ENCODE data around the gene HOATZ.
A peak's percentile ranks its signal among the peaks of the same experiment; 100 is the strongest.

The HOATZ gene

DNA sequence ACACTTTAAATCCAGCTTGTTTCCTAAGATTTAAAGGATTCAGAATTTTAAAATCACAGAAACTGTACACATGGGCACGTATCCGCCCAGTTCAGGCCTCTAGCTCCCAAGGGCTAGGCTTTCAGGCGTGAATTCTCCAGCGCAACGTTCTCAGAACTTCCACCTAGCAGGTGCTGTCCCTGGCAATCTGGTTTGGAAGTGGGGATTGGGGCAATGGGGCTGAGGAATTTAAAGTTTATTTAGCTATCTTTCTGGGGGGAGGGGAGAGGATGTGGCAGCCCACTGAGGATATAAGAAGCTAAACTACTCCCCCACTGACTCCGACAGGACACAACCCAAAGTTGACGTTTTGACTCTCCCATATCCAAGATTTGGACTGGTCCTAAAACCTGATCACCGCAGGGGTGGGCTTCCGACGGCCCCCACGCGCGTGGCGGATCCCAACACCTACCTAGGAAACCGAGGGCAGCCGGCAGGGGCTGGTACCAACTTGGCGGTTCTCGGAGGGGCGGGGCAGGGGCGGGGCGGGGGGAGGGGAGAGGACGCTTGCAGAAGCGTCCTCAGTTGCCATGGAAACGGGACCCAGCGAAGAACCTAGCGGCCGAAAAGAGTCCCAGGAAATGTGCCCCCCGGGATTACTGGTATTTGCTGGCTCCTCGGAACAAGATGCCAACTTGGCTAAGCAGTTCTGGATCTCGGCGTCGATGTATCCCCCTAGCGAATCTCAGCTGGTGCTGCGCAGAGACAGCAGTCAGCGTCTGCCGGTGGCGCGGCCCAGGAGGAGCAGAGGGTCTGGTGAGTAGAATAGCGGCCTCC, at the start of gene HOATZ:
TSS of gene HOATZ (plus strand) at position 563 of the 816 bp plus-strand sequence. CDS start at position 570, 7 bp downstream.
- peaks cover 48% of the 10 kb centered on the region for H3K27me3 Mint-ChIP-seq
- H3K4me1 Mint-ChIP-seq: peaks cover 15% of the 10 kb centered on the region
- DNase-seq: peak; percentile 32
- CTCF ChIA-PET: interaction anchor here (0.9 to 1.0 kb wide), 3 partner anchors 20 to 82 kb away, joined by 3 read pairs; no protein-coding TSS in a partner anchor
- H3K36me3 Mint-ChIP-seq: peaks cover 2% of the 10 kb centered on the region
- H3K9me3 Mint-ChIP-seq: no peaks in the 10 kb centered on the region
- H3K27ac Mint-ChIP-seq: no peak within 1 kb of the TSS
- peak within 1 kb of the TSS; percentile 33 for H3K4me3 Mint-ChIP-seq

- Mint-ChIP-seq H3K4me3 (no peak overlapping the region), H3K27me3 (peaks cover 50% of the 10 kb centered on the region), H3K36me3 (no peaks in the 10 kb centered on the region), H3K9me3 (no peaks in the 10 kb centered on the region), H3K4me1 (peaks cover 4% of the 10 kb centered on the region), H3K27ac (no peak overlapping the region)
- no peak for DNase-seq
- CTCF ChIA-PET: no interaction called here
Measured at GRCh38 chr11:111465400-111465799, 49.2 kb upstream of the HOATZ start.

GRCh38 chr11:111466615-111467014, 48.0 kb upstream of the HOATZ start:
- H3K9me3 Mint-ChIP-seq: no peaks in the 10 kb centered on the region
- H3K27me3 Mint-ChIP-seq: peaks cover 44% of the 10 kb centered on the region
- CTCF ChIA-PET: no interaction called here
- no peak overlapping the region for H3K27ac Mint-ChIP-seq
- DNase-seq: no peak
- H3K4me3 Mint-ChIP-seq: no peak overlapping the region
- H3K4me1 Mint-ChIP-seq: peaks cover 4% of the 10 kb centered on the region
- H3K36me3 Mint-ChIP-seq: no peaks in the 10 kb centered on the region

DNA sequence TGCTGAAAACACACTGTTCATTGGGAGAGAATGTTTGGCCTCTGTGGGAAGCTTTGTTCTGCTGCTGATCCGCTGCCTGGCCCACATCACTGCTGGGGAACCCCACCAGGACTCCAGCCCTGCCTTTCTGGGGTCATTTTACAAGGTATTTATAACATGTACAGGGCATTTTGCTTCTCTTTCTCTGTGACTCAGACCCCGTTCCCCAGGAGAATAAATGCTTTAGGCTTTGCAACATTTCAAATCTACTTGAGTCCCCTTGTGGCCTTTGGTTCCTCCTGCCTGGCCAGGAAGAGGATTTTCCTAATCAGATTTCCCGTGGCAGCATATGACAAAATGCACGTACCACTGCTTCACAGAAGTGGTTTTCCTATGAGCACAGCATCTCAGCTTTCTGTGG, 45.4 kb upstream of the HOATZ start:
- no peaks in the 10 kb centered on the region for H3K36me3 Mint-ChIP-seq
- peaks cover 4% of the 10 kb centered on the region for H3K4me1 Mint-ChIP-seq
- CTCF ChIA-PET: no interaction called here
- H3K27me3 Mint-ChIP-seq: peaks cover 27% of the 10 kb centered on the region
- H3K27ac Mint-ChIP-seq: no peak overlapping the region
- no peaks in the 10 kb centered on the region for H3K9me3 Mint-ChIP-seq
- no peak overlapping the region for H3K4me3 Mint-ChIP-seq
- no peak for DNase-seq

DNA sequence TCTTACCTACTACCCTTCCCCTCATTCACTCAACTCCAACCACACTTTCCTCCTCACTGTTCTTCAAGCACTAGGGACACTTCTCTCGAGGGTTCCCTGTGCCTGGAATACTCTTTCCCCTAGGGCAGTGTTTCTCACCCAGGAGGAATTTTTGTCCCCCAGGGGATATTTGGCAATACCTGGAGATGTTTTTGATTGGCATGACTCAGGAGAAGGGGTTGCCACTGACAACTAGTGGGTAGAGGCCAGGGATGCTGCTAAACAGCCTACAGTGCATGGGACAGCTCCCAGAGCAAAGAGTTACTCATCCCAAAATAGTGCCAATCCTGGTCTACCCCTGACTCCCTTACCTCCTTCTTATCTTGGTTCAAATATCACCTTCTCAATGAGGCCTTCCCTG, 42.4 kb upstream of the HOATZ start:
- no peaks in the 10 kb centered on the region for H3K36me3 Mint-ChIP-seq
- H3K4me3 Mint-ChIP-seq: no peak overlapping the region
- H3K27ac Mint-ChIP-seq: no peak overlapping the region
- CTCF ChIA-PET: no interaction called here
- no peak for DNase-seq
- peaks cover 4% of the 10 kb centered on the region for H3K4me1 Mint-ChIP-seq
- no peaks in the 10 kb centered on the region for H3K9me3 Mint-ChIP-seq
- H3K27me3 Mint-ChIP-seq: peaks cover 21% of the 10 kb centered on the region

DNA sequence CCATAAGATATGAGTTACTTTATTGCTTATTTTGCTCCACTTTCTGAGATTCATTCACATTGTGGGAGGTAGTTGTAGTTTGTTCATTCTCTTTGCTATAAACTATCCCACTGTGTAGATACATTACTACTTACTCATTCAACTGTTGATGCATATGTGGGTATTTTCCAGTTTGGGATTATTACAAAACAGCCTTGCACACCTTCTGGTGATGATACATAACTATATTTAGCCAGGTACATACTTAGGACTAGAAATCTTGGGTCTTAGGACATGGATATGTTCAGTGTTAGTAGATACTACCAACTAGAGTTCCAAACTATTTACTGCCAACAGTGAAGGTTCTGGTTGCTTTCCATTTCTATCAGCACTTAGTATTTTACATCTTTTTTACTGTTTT, 40.1 kb upstream of the HOATZ start:
- CTCF ChIA-PET: interaction anchor here (1.3 kb wide), 1 partner anchor 38 kb away, joined by 3 read pairs; no protein-coding TSS in a partner anchor
- no peak for DNase-seq
- H3K27me3 Mint-ChIP-seq: peaks cover 22% of the 10 kb centered on the region
- H3K27ac Mint-ChIP-seq: no peak overlapping the region
- no peaks in the 10 kb centered on the region for H3K9me3 Mint-ChIP-seq
- H3K36me3 Mint-ChIP-seq: no peaks in the 10 kb centered on the region
- H3K4me1 Mint-ChIP-seq: peaks cover under 1% of the 10 kb centered on the region
- H3K4me3 Mint-ChIP-seq: no peak overlapping the region

DNA sequence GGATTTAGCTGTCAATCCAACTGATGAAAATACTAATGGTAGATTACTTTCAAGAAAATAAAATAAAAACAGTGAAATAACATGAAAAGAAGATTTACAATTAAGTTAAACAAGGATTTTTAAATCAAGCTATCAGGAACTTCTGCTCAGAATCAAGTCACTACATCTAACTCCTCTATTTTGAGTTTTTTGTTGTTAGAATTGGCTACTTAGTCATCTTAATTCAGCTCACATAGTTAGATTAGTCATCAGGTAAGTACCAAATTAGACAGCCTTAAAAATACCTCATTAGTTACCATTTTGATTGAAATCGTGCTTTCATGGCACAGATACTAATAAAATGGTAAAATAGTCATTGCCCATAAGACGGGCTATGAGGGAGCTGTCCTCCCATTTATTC, 38.2 kb upstream of the HOATZ start:
- no peak for DNase-seq

DNA sequence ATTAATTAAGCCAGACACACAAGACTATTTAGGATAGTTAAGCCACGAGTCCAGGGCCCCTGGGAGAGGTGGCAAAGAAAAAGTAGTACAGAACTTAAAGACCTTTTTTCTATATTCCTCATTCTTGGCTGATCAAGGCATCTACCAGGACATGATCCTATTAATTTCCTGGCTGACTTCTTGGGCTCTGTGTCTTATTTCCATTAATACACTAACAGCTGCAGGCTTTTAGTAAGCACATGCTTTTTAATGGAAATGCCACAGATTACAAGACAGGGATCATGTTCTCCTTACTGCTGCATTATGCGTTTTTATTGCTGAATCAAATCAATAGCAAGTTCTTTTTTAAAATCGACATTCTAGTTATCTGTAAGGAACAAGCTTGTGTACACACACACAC, 37.6 kb upstream of the HOATZ start:
- no peaks in the 10 kb centered on the region for H3K36me3 Mint-ChIP-seq
- H3K4me1 Mint-ChIP-seq: peaks cover 4% of the 10 kb centered on the region
- CTCF ChIA-PET: no interaction called here
- DNase-seq: no peak
- no peak overlapping the region for H3K27ac Mint-ChIP-seq
- peaks cover 14% of the 10 kb centered on the region for H3K27me3 Mint-ChIP-seq
- no peak overlapping the region for H3K4me3 Mint-ChIP-seq
- no peaks in the 10 kb centered on the region for H3K9me3 Mint-ChIP-seq

More for the DNA sequence above, 38.2 kb upstream of the HOATZ start:
- no peak overlapping the region for H3K4me3 Mint-ChIP-seq
- no peaks in the 10 kb centered on the region for H3K36me3 Mint-ChIP-seq
- peaks cover 4% of the 10 kb centered on the region for H3K4me1 Mint-ChIP-seq
- CTCF ChIA-PET: no interaction called here
- no peaks in the 10 kb centered on the region for H3K9me3 Mint-ChIP-seq
- H3K27ac Mint-ChIP-seq: no peak overlapping the region
- H3K27me3 Mint-ChIP-seq: peaks cover 14% of the 10 kb centered on the region

DNA sequence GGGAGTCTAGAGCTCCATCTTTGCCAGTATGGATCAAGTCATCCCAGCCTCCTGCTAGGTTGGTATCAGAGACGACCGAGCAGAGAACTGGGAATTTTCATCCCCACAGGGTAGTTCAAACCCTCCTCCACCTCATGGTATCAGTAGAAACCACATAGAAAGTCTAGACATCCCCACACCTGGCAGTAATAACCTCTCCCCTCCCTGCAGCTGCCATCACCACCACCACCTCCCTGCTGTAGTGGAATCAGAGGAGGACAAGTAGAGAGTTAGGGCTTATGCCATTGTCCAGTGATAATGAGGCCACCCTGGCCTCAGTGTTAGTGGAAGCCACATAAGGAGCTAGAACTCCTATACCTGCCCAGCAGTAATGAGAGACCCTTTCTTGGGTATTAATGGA, 36.7 kb upstream of the HOATZ start:
- DNase-seq: no peak
- H3K4me3 Mint-ChIP-seq: no peak overlapping the region
- no peaks in the 10 kb centered on the region for H3K36me3 Mint-ChIP-seq
- CTCF ChIA-PET: no interaction called here
- H3K27ac Mint-ChIP-seq: no peak overlapping the region
- peaks cover 1% of the 10 kb centered on the region for H3K9me3 Mint-ChIP-seq
- peaks cover 4% of the 10 kb centered on the region for H3K4me1 Mint-ChIP-seq
- H3K27me3 Mint-ChIP-seq: peaks cover 20% of the 10 kb centered on the region

DNA sequence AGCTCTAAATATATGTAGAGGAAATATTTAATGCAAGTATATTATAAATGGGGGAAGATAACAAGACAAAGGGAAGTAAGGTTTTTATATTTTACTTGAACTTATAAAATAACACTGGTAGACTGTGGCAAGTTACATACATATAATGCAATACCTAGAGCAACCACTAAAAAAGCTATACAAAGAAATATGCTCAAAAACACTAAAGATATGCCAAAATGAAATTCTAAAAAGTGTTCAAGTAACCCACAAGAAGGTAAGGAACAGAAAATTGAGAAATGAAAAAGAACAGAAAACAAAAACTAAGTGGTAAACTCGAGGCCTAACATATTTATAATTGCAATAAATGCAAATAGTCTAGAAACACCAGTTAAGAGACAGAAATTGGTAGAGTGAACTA, 34.9 kb upstream of the HOATZ start:
- Mint-ChIP-seq H3K36me3 (peaks cover 2% of the 10 kb centered on the region), H3K4me1 (peaks cover 4% of the 10 kb centered on the region), H3K27me3 (peaks cover 22% of the 10 kb centered on the region), H3K4me3 (no peak overlapping the region), H3K27ac (no peak overlapping the region), H3K9me3 (peaks cover 11% of the 10 kb centered on the region)
- CTCF ChIA-PET: interaction anchor here (0.8 to 1.0 kb wide), 2 partner anchors 23 to 54 kb away, joined by 3 read pairs; no protein-coding TSS in a partner anchor
- DNase-seq: no peak

- H3K27me3 Mint-ChIP-seq: peaks cover 15% of the 10 kb centered on the region
- no peak for DNase-seq
- peaks cover 2% of the 10 kb centered on the region for H3K36me3 Mint-ChIP-seq
- CTCF ChIA-PET: no interaction called here
- peaks cover 11% of the 10 kb centered on the region for H3K9me3 Mint-ChIP-seq
- no peak overlapping the region for H3K4me3 Mint-ChIP-seq
- peaks cover 4% of the 10 kb centered on the region for H3K4me1 Mint-ChIP-seq
- H3K27ac Mint-ChIP-seq: no peak overlapping the region
Measured at GRCh38 chr11:111483431-111483830, 31.1 kb upstream of the HOATZ start.

- Mint-ChIP-seq H3K27me3 (peaks cover 11% of the 10 kb centered on the region), H3K36me3 (no peaks in the 10 kb centered on the region), H3K27ac (no peak overlapping the region), H3K4me3 (no peak overlapping the region), H3K9me3 (no peaks in the 10 kb centered on the region), H3K4me1 (no peaks in the 10 kb centered on the region)
- CTCF ChIA-PET: no interaction called here
- no peak for DNase-seq
Measured at GRCh38 chr11:111490496-111490895, 24.1 kb upstream of the HOATZ start.

GRCh38 chr11:111494040-111494439, 20.5 kb upstream of the HOATZ start:
- no peak for DNase-seq
- Mint-ChIP-seq H3K4me1 (no peaks in the 10 kb centered on the region), H3K9me3 (no peaks in the 10 kb centered on the region), H3K27ac (no peak overlapping the region), H3K36me3 (no peaks in the 10 kb centered on the region), H3K4me3 (no peak overlapping the region), H3K27me3 (peaks cover 17% of the 10 kb centered on the region)
- CTCF ChIA-PET: no interaction called here

GRCh38 chr11:111499483-111499882, 15.1 kb upstream of the HOATZ start:
- H3K27me3 Mint-ChIP-seq: peaks cover 18% of the 10 kb centered on the region
- no peak overlapping the region for H3K4me3 Mint-ChIP-seq
- H3K27ac Mint-ChIP-seq: no peak overlapping the region
- DNase-seq: no peak
- H3K4me1 Mint-ChIP-seq: no peaks in the 10 kb centered on the region
- no peaks in the 10 kb centered on the region for H3K9me3 Mint-ChIP-seq
- no peaks in the 10 kb centered on the region for H3K36me3 Mint-ChIP-seq
- CTCF ChIA-PET: interaction anchor here (0.6 kb wide), 1 partner anchor 342 kb away, joined by 3 read pairs; no protein-coding TSS in a partner anchor

GRCh38 chr11:111500481-111500880, 14.1 kb upstream of the HOATZ start:
- no peak for DNase-seq
- Mint-ChIP-seq H3K9me3 (no peaks in the 10 kb centered on the region), H3K27me3 (peaks cover 18% of the 10 kb centered on the region), H3K36me3 (no peaks in the 10 kb centered on the region), H3K4me1 (no peaks in the 10 kb centered on the region), H3K4me3 (no peak overlapping the region), H3K27ac (no peak overlapping the region)
- CTCF ChIA-PET: interaction anchor here (0.9 kb wide), 2 partner anchors 13 to 45 kb away, joined by 3 read pairs; no protein-coding TSS in a partner anchor

All from activated naive CD4-positive, alpha-beta T cell treated with anti-CD3 and anti-CD28 coated beads, Interleukin-2, amount 10 ng/mL, durations not matched to agents 7 days and 5 days (primary cell).